GM12878 (cell line): ENCODE measurements around the gene CACNA1S. TPM values are rescaled to one million over a fixed set of nuclear protein-coding genes. Genes with fewer than 3 reads are reported as not detected.

ENCODE experiments used
- ATF2 ChIP-seq: IDR thresholded peaks from 2 replicates; pipeline ENCODE4 v1.6.1; 2012; ENCODE audit warnings: low read length, inconsistent platforms
- ATF7 ChIP-seq: fragments of 450-650 bp; IDR thresholded peaks from 2 replicates; pipeline ENCODE4 v1.6.1; 2016; ENCODE audit warnings: low read depth, mild to moderate bottlenecking
- BCL11A ChIP-seq: IDR thresholded peaks from 2 replicates; pipeline ENCODE4 v1.6.1; 2011; ENCODE audit warnings: low read depth, low read length
- BHLHE40 ChIP-seq, 2 experiments: fragments of 450-650 bp in 1 of 2; IDR thresholded peaks; 2 replicates each; pipeline ENCODE4 v1.6.1; 2011 to 2017; ENCODE audit warnings: low read depth in 2 of 2, borderline replicate concordance in 1 of 2, improper control_type of control experiment in 1 of 2, low read length in 1 of 2, mild to moderate bottlenecking in 1 of 2
- CREM ChIP-seq: IDR thresholded peaks from 2 replicates; pipeline ENCODE4 v1.6.1; 2014; ENCODE audit warnings: antibody characterized with exemption, low read depth
- EED ChIP-seq: sonication (generic); IDR thresholded peaks from 2 replicates; pipeline ENCODE4 v1.6.1; 2016; ENCODE audit warnings: antibody characterized with exemption, low read depth
- ELK1 ChIP-seq: IDR thresholded peaks from 2 replicates; pipeline ENCODE4 v1.6.1; 2012; ENCODE audit warnings: low read depth, low read length, improper control_type of control experiment
- FOXM1 ChIP-seq: IDR thresholded peaks from 2 replicates; pipeline ENCODE4 v1.6.1; 2012; ENCODE audit warnings: low read depth, mild to moderate bottlenecking, inconsistent platforms, low read length, moderate library complexity
- HDGF ChIP-seq: fragments of 450-650 bp; IDR thresholded peaks from 2 replicates; pipeline ENCODE4 v1.6.1; 2016; ENCODE audit warnings: antibody characterized with exemption
- IRF4 ChIP-seq: IDR thresholded peaks from 2 replicates; pipeline ENCODE4 v1.6.1; 2011; ENCODE audit warnings: low read depth, low read length
- JUNB ChIP-seq: IDR thresholded peaks from 2 replicates; pipeline ENCODE4 v1.6.1; 2016; ENCODE audit warnings: antibody characterized with exemption, mild to moderate bottlenecking
- KAT2A ChIP-seq: conservative IDR thresholded peaks from 2 replicates; pipeline ENCODE4 v1.6.1; 2011; ENCODE audit warnings: low read depth, low read length; ENCODE audit not compliant: control insufficient read depth
- KDM1A ChIP-seq: fragments of 200-600 bp; sonication (generic); IDR thresholded peaks from 2 replicates; pipeline ENCODE4 v1.6.1; 2016; ENCODE audit warnings: borderline replicate concordance
- MEF2A ChIP-seq: IDR thresholded peaks from 2 replicates; pipeline ENCODE4 v1.6.1; 2011; ENCODE audit warnings: low read depth, mild to moderate bottlenecking, low read length, moderate library complexity; ENCODE audit not compliant: insufficient read depth
- MEF2B ChIP-seq: fragments of 450-650 bp; IDR thresholded peaks from 2 replicates; pipeline ENCODE4 v1.6.1; 2018; ENCODE audit warnings: mild to moderate bottlenecking, moderate library complexity; ENCODE audit not compliant: partially characterized antibody, poor library complexity, severe bottlenecking
- MLLT1 ChIP-seq: fragments of 450-650 bp; IDR thresholded peaks from 2 replicates; pipeline ENCODE4 v1.6.1; 2016; ENCODE audit warnings: mild to moderate bottlenecking
- MTA2 ChIP-seq: fragments of 450-650 bp; IDR thresholded peaks from 2 replicates; pipeline ENCODE4 v1.6.1; 2016; ENCODE audit warnings: low read depth, mild to moderate bottlenecking, moderate library complexity
- NFIC ChIP-seq: IDR thresholded peaks from 2 replicates; pipeline ENCODE4 v1.6.1; 2012; ENCODE audit warnings: low read depth, mild to moderate bottlenecking, inconsistent platforms, low read length, moderate library complexity
- NR2C2 ChIP-seq: IDR thresholded peaks from 2 replicates; pipeline ENCODE4 v1.6.1; 2011; ENCODE audit warnings: borderline replicate concordance, low read depth; ENCODE audit not compliant: control insufficient read depth, insufficient read length
- PML ChIP-seq: IDR thresholded peaks from 2 replicates; pipeline ENCODE4 v1.6.1; 2012; ENCODE audit warnings: low read length, inconsistent platforms
- RB1 ChIP-seq: fragments of 450-650 bp; formaldehyde crosslinking; IDR thresholded peaks from 2 replicates; pipeline ENCODE4 v1.6.1; 2017; ENCODE audit warnings: mild to moderate bottlenecking, borderline replicate concordance
- RCOR1 ChIP-seq: conservative IDR thresholded peaks from 2 replicates; pipeline ENCODE4 v1.6.1; 2012; ENCODE audit warnings: low read depth, low read length, improper control_type of control experiment
- SMAD1 ChIP-seq: fragments of 450-650 bp; IDR thresholded peaks from 2 replicates; pipeline ENCODE4 v1.6.1; 2018; ENCODE audit warnings: mild to moderate bottlenecking, low read depth; ENCODE audit not compliant: partially characterized antibody
- SMAD5 ChIP-seq: IDR thresholded peaks from 2 replicates; pipeline ENCODE4 v1.6.1; 2016; ENCODE audit warnings: antibody characterized with exemption, low read depth
- SMC3 ChIP-seq: IDR thresholded peaks from 2 replicates; pipeline ENCODE4 v1.6.1; 2011; ENCODE audit warnings: low read length, improper control_type of control experiment, borderline replicate concordance
- STAT1 ChIP-seq: fragments of 450-650 bp; conservative IDR thresholded peaks from 2 replicates; pipeline ENCODE4 v1.6.1; 2014; ENCODE audit warnings: antibody characterized with exemption, mild to moderate bottlenecking
- TCF7 ChIP-seq: IDR thresholded peaks from 2 replicates; pipeline ENCODE4 v1.6.1; 2014; ENCODE audit warnings: antibody characterized with exemption, borderline replicate concordance
- USF2 ChIP-seq: IDR thresholded peaks from 2 replicates; pipeline ENCODE4 v1.6.1; 2011; ENCODE audit warnings: low read depth, low read length, improper control_type of control experiment, borderline replicate concordance
- YBX1 ChIP-seq: fragments of 450-650 bp; IDR thresholded peaks from 2 replicates; pipeline ENCODE4 v1.6.1; 2016; ENCODE audit warnings: antibody characterized with exemption
- ZNF274 ChIP-seq: IDR thresholded peaks from one replicate; pipeline ENCODE4 v1.8.0; 2011; ENCODE audit not compliant: insufficient read length, insufficient read depth
- ZNF622 ChIP-seq: fragments of 450-650 bp; IDR thresholded peaks from 2 replicates; pipeline ENCODE4 v1.6.1; 2017; ENCODE audit warnings: mild to moderate bottlenecking, inconsistent platforms
- polyA plus RNA-seq, 11 experiments: library from polyadenylated mRNA; depleted of rRNA in 4 of 11; unstranded in 6 of 11; stranded (reverse) in 5 of 11; fragments of >200 nt; fragmentation: Nextera tagmentation in 4 of 11; fragmentation: Illumina TruSeq in 1 of 11; extraction: Ambion mirVana in 4 of 11; extraction: Trizol in 1 of 11; gene quantifications; 1 replicate in 1 of 11; 2 replicates in 10 of 11; pipeline versions ENCODE4 v1.2.1 to v1.2.3, GENCODE V29; 2011 to 2016; ENCODE audit warnings: inconsistent platforms in 2 of 11, missing spikeins in 2 of 11, low read depth in 1 of 11
- total RNA-seq, 4 experiments: library from RNA; depleted of rRNA in 3 of 4; stranded (reverse); fragments of >200 nt in 3 of 4; fragmentation: Illumina TruSeq in 1 of 4; extraction: Trizol in 1 of 4; gene quantifications; 2 replicates each; pipeline versions ENCODE4 v1.2.1 to v1.2.3, GENCODE V29; 2013 to 2021

The CACNA1S gene
- total and polyA plus RNA-seq, 10 of the 15 experiments (the other 5 are each of a cell fraction or from before 2014, with no cell fraction given): under 0.01 to 0.04 (median 0.02) TPM; not detected in 6

- no peak for TF ChIP-seq BHLHE40 (IDR thresholded peaks at IDR 0.05; ENCODE audit: borderline replicate concordance in 1 of 2, low read depth in 2 of 2, low read length in 1 of 2)
- no peak for TF ChIP-seq RCOR1
- TF ChIP-seq JUNB: peak; percentile 75
- TF ChIP-seq ZNF622: no peak
- peak; percentile 54; the same call in 1 of the 2 replicates for TF ChIP-seq IRF4
- TF ChIP-seq ELK1: no peak
- TF ChIP-seq SMAD5: no peak
- TF ChIP-seq ATF2: no peak
- TF ChIP-seq MLLT1: no peak
- no peak for TF ChIP-seq MEF2B
- TF ChIP-seq STAT1: no peak
- TF ChIP-seq BCL11A: no peak
- TF ChIP-seq PML: no peak
- no peak for TF ChIP-seq TCF7
- peak; percentile 45; the same call in 1 of the 2 replicates for TF ChIP-seq RB1
- no peak for TF ChIP-seq FOXM1
- TF ChIP-seq SMC3: peak; percentile 10; the same call in 1 of the 2 replicates
- no peak for TF ChIP-seq MEF2A
- TF ChIP-seq USF2: no peak
- TF ChIP-seq SMAD1: no peak
- TF ChIP-seq NFIC: no peak
- TF ChIP-seq EED: peak; percentile 84
- no peak for TF ChIP-seq ATF7
- TF ChIP-seq YBX1: no peak
- no peak for TF ChIP-seq KAT2A
- no peak for TF ChIP-seq MTA2
- TF ChIP-seq ZNF274: no peak
- TF ChIP-seq CREM: 0 out of 2 replicates have a peak, but pooled peaks have one; percentile 35
- TF ChIP-seq HDGF: 0 out of 2 replicates have a peak, but pooled peaks have one; percentile 10
- TF ChIP-seq NR2C2: no peak
- no peak for TF ChIP-seq KDM1A
These were observed 86.6 kb downstream of the CACNA1S start (continued) for GRCh38 chr1:201025571-201026002.
